ENCODE results near the gene PRR5.

PRR5 gene

DNA sequence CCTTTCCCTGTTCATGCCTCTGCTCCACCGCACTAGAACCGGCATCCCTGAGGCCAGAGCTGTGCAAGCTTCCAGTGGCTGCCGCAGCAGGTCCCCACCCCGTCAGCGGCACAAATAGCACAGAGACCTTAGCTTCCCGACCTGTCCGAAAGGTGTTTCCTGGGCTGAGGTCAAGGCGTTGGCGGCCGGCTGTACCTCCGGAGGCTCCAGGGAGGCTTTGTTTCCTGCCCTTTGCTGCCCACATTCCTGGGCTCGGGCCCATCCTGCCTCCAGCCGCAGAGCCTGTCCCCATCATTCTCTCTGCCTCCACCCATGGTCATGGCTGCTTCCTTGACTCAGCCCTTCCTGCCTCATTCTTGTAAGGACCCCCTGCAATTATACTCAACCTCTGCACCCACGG lies 81.6 kb downstream of the PRR5 start:
- no peaks in the 10 kb centered on the region for H3K36me3 ChIP-seq
- no peak overlapping the region for H3K4me3 ChIP-seq (ENCODE audit: low read depth in 1 of 2, low read length in 1 of 2)
- TF ChIP-seq, protein P1, sequence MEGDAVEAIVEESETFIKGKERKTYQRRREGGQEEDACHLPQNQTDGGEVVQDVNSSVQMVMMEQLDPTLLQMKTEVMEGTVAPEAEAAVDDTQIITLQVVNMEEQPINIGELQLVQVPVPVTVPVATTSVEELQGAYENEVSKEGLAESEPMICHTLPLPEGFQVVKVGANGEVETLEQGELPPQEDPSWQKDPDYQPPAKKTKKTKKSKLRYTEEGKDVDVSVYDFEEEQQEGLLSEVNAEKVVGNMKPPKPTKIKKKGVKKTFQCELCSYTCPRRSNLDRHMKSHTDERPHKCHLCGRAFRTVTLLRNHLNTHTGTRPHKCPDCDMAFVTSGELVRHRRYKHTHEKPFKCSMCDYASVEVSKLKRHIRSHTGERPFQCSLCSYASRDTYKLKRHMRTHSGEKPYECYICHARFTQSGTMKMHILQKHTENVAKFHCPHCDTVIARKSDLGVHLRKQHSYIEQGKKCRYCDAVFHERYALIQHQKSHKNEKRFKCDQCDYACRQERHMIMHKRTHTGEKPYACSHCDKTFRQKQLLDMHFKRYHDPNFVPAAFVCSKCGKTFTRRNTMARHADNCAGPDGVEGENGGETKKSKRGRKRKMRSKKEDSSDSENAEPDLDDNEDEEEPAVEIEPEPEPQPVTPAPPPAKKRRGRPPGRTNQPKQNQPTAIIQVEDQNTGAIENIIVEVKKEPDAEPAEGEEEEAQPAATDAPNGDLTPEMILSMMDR (IDR thresholded peaks at IDR 0.05) = no peak

DNA sequence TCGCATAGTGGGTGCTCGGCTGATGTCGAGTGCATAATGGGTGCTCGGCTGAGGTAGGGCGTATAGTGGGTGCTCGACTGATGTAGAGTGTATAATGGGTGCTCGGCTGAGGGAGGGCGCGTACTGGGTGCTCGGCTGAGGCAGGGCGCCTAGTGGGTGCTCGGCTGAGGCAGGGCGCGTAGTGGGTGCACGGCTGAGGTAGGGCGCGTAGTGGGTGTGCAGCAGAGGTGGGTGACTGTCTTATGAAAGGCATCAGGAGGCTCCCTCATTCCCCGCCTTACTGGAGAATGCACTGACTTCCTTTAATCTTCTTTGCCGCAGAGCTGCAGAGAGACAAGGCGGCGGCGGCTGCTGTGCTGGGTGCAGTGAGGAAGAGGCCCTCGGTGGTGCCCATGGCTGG lies 84.1 kb downstream of the PRR5 start:
- H3K9me3 ChIP-seq = no peaks in the 10 kb centered on the region
- no peaks in the 10 kb centered on the region for H3K4me1 ChIP-seq (ENCODE audit: control insufficient read depth in 1 of 2, insufficient read depth in 1 of 2, low read depth in 1 of 2, low read length in 1 of 2)
- H3K4me3 ChIP-seq (ENCODE audit: low read depth in 1 of 2, low read length in 1 of 2) = no peak overlapping the region
- TF ChIP-seq, protein P1 (IDR thresholded peaks at IDR 0.05) = no peak
- H3K36me3 ChIP-seq = no peaks in the 10 kb centered on the region
- no peaks in the 10 kb centered on the region for H3K27me3 ChIP-seq
- H3K27ac ChIP-seq = no peak overlapping the region

More for the DNA sequence above, 81.6 kb downstream of the PRR5 start:
- Histone ChIP-seq H3K27me3 (no peaks in the 10 kb centered on the region), H3K9me3 (no peaks in the 10 kb centered on the region), H3K27ac (no peak overlapping the region), H3K4me1 (ENCODE audit: control insufficient read depth in 1 of 2, insufficient read depth in 1 of 2, low read depth in 1 of 2, low read length in 1 of 2) (no peaks in the 10 kb centered on the region)

DNA sequence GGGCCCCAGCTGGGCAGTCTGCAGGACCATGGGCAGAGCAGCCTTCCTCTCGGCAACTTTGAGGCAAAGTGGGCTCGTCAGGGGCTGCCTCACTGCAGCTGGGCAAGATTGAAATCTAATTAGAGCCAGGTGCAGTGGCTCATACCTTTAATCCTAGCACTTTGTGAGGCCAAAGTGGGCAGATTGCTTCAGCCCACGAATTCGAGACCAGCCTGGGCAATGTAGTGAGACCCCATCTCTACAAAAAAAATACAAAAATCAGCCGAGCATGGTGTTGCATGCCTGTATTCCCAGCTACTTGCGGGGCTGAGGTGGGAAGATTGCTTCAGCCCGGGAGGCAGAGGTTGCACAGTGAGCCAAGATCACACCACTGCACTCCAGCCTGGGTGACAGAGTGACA lies 84.6 kb downstream of the PRR5 start:
- Histone ChIP-seq H3K27ac (no peak overlapping the region), H3K4me3 (ENCODE audit: low read depth in 1 of 2, low read length in 1 of 2) (no peak overlapping the region), H3K27me3 (no peaks in the 10 kb centered on the region), H3K4me1 (ENCODE audit: control insufficient read depth in 1 of 2, insufficient read depth in 1 of 2, low read depth in 1 of 2, low read length in 1 of 2) (no peaks in the 10 kb centered on the region), H3K36me3 (no peaks in the 10 kb centered on the region), H3K9me3 (no peaks in the 10 kb centered on the region)
- TF ChIP-seq, protein P1 (IDR thresholded peaks at IDR 0.05) = no peak

Data from neutrophil (primary cell).